Measurements from ENCODE around the gene CACNA2D3.

GRCh38 chr3:54654776-54655175 lies 532.4 kb downstream of the CACNA2D3 start:
- TF ChIP-seq ZBTB33 (IDR thresholded peaks at IDR 0.05) = no peak
- TF ChIP-seq CTCF (IDR thresholded peaks at IDR 0.05; ENCODE audit: low read depth, low read length, missing input control) = no peak
- no peak for TF ChIP-seq FOXA1 (IDR thresholded peaks at IDR 0.05)
- no peak for TF ChIP-seq REST (IDR thresholded peaks at IDR 0.05)
- no peak for TF ChIP-seq SP1 (IDR thresholded peaks at IDR 0.05)
- no peak for TF ChIP-seq MAX (IDR thresholded peaks at IDR 0.05)
- no peak for TF ChIP-seq ATF3 (IDR thresholded peaks at IDR 0.05)
- TF ChIP-seq TAF1 (conservative IDR thresholded peaks at IDR 0.05) = no peak
- TF ChIP-seq JUND (IDR thresholded peaks at IDR 0.05) = no peak
- no peak for TF ChIP-seq RAD21 (IDR thresholded peaks at IDR 0.05)
